Adipocyte (in vitro differentiated cells): ENCODE data around the gene FLYWCH2.

ENCODE experiments used
- DNase-seq: peaks from one replicate; pipeline ENCODE4 v3.0.0-alpha.2; 2015; ENCODE audit warnings: low read depth
- H3K27me3 ChIP-seq: replicated peaks from 2 replicates; pipeline ENCODE4 v1.7.0; 2013; ENCODE audit warnings: mild to moderate bottlenecking, low read length, moderate library complexity; ENCODE audit not compliant: control insufficient read depth, insufficient read depth
- H3K36me3 ChIP-seq: 2 replicates; pipeline ENCODE4 v1.7.0; 2013; ENCODE audit warnings: low read length, mild to moderate bottlenecking, moderate library complexity; ENCODE audit not compliant: control insufficient read depth, insufficient read depth, severe bottlenecking
- H3K4me1 ChIP-seq: 2 replicates; pipeline ENCODE4 v1.7.0; 2013; ENCODE audit warnings: mild to moderate bottlenecking, low read length, moderate library complexity; ENCODE audit not compliant: control insufficient read depth, insufficient read depth
- H3K4me3 ChIP-seq: 2 replicates; pipeline ENCODE4 v1.7.0; 2013; ENCODE audit warnings: mild to moderate bottlenecking, low read length, moderate library complexity
- H3K9ac ChIP-seq: 2 replicates; pipeline ENCODE4 v1.7.0; 2013; ENCODE audit warnings: mild to moderate bottlenecking, low read length, moderate library complexity
- H3K9me3 ChIP-seq: 2 replicates; pipeline ENCODE4 v1.7.0; 2013; ENCODE audit warnings: mild to moderate bottlenecking, low read length, moderate library complexity; ENCODE audit not compliant: control insufficient read depth

The FLYWCH2 gene

DNA sequence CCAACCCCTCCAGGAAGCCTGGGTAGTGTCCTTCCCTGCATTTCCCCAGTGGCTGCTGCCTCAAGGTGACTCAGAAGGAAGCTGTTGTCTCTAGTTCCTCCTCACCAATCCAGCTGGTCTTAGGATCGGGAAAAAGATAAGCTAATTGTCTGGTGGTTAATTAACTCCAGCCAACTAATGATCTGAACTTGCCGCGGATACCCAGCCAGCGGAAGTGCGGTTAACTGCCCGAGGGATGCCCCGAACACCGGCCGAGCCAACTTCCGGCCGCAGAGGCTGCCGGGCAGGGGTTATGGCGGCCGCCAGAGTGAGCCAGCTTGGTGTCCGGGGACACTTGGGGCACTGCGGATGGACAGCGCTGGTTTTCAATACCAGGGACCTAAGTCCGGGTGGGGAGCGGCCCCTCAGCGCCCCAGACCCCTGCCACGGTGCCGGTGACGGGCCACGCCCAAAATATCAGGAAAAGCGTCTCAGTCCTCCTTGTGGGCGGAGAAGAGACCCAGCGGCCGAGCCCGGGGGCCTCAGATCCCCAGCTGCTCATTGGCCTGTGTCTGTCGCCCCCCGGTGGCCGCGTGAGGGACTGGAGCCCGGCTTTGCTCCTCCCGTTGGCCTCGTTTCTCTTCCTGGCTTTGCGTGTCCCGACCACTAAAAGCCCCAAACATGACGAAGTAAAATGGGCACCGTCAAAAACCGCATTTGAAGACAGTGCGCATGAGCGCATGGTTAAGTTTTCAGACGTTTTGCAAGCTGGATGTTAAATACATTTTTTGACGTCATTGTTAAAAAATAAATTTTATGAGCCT lies 14.8 kb upstream of the FLYWCH2 start:
- Histone ChIP-seq H3K9ac (peak overlapping the region; percentile 91), H3K27me3 (no peaks in the 10 kb centered on the region), H3K4me1 (peaks cover 4% of the 10 kb centered on the region), H3K9me3 (no peaks in the 10 kb centered on the region), H3K4me3 (peak overlapping the region; percentile 88), H3K36me3 (no peaks in the 10 kb centered on the region)
- peak; percentile 97 for DNase-seq

DNA sequence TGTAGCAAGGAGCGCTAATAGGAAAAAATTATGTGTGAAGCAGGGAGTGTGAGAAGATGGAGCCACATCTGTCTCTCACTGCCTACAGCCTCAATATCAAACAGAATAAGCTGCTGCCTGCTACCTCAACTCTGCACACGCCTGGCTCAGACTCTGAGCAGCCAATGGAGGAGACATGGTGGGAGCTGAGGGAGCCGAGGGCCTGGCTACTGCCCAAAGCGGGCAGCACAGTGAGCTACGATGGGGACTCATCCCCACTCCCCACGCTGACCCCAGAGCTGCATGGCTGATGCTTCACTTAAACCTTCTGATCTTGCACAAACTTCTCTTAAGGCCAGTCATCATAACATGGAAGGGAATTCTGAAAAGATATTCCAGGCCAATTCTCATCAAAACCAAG lies 11.1 kb upstream of the FLYWCH2 start:
- H3K27me3 ChIP-seq = no peaks in the 10 kb centered on the region
- DNase-seq = no peak
- no peak overlapping the region for H3K4me3 ChIP-seq
- no peaks in the 10 kb centered on the region for H3K36me3 ChIP-seq
- H3K4me1 ChIP-seq = peaks cover 4% of the 10 kb centered on the region
- H3K9ac ChIP-seq = no peak overlapping the region
- no peaks in the 10 kb centered on the region for H3K9me3 ChIP-seq

DNA sequence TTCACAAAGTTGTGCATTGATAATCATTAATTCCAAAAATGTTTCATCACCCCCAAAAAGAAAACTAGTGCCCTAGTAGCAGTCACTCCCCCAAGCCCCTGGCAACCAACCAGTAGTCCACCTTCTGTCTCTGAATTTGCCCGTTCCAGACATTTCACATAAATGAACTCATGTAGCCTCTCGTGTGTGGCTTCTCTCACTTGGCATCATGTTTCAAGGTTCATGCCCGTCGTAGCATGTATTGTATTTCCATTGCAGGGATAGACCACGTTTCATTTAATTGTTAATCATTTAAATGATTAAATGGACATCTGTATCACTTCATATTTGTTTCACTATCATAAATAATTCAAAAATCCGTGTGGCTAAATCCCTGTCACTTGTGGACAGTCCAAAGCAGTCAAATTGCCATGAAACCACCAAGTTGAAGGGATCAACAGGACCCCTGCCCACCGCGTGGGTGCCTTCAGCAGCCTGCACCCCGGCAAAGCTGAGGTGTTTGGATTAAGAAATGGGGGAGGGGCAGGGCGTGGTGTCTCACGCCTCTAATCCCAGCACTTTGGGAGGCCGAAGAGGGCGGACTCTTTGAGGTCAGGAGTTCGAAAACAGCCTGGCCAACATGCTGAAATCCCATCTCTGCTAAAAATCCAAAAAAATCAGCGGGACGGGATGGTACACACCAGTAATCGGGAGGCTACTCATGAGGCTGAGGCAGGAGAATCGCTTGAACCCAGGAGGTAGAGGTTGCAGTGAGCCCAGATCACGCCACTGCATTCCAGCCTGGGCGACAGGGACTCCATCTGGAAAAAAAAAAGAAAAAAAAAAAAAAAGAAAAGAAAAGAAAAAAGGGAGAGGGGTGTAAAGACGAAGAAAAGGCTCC lies 8.7 kb upstream of the FLYWCH2 start:
- H3K9me3 ChIP-seq = no peaks in the 10 kb centered on the region
- H3K4me3 ChIP-seq = peak overlapping the region; percentile 23
- no peaks in the 10 kb centered on the region for H3K27me3 ChIP-seq
- H3K4me1 ChIP-seq = no peaks in the 10 kb centered on the region
- no peak for DNase-seq
- peak overlapping the region; percentile 74 for H3K9ac ChIP-seq
- H3K36me3 ChIP-seq = no peaks in the 10 kb centered on the region

DNA sequence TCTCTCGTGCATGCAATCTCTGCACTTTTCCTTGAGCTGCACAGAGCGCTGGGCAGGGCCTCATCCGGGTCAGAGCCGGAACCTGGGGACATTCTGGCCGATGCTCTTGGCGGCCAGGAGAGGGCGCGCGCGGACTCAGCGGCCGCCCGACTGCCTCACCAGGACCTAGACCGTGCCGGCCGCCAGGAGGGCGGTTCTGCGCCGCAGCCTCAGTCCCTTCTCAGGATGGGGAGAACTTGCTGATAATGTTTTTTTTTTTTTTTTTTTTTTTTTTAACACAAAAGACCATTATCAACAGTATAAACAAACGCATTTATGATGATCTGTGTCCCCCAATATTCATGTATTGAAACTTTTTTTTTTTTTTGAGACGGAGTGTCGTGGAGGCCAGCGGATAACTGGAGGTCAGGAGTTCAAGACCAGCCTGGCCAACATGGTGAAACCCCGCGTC lies 8.1 kb upstream of the FLYWCH2 start:
- no peaks in the 10 kb centered on the region for H3K4me1 ChIP-seq
- H3K9me3 ChIP-seq = no peaks in the 10 kb centered on the region
- peak; percentile 87 for DNase-seq
- H3K4me3 ChIP-seq = peak overlapping the region; percentile 23
- H3K9ac ChIP-seq = peak overlapping the region; percentile 74
- H3K36me3 ChIP-seq = no peaks in the 10 kb centered on the region
- H3K27me3 ChIP-seq = peaks cover 2% of the 10 kb centered on the region

DNA sequence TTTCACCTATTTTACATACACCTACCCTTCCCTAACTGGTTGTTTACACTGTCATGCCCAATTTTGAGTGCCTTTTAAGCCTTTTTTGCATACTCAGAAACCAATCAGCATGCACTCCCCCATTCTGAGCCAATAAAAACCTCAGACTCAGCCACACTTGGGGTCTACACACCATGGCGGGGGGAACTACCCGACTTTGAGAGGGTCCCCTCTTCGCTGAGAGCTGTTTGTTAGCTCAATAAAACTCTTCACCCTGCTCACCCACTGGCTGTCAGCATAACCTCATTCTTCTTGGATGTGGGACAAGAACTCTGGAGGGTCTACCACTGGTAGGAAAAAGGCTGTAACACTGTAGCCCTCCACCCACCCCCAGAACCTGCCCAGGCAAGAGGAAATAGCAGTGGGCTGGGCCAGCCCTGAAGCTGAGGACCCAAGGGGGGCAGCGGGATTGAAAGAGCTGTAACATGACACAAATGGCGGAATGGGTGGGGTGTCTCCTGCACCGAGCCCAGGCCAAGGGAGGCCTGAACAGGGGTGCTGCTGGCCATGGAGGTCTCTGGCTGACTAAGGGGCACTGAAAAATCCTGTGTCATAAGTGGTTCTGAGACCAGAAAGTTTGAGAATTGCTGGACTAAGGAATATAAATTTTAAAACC lies 3.0 kb upstream of the FLYWCH2 start:
- Histone ChIP-seq H3K9ac (no peak overlapping the region), H3K27me3 (peaks cover 2% of the 10 kb centered on the region), H3K9me3 (no peaks in the 10 kb centered on the region), H3K4me1 (peaks cover 9% of the 10 kb centered on the region), H3K36me3 (no peaks in the 10 kb centered on the region), H3K4me3 (no peak overlapping the region)
- no peak for DNase-seq

DNA sequence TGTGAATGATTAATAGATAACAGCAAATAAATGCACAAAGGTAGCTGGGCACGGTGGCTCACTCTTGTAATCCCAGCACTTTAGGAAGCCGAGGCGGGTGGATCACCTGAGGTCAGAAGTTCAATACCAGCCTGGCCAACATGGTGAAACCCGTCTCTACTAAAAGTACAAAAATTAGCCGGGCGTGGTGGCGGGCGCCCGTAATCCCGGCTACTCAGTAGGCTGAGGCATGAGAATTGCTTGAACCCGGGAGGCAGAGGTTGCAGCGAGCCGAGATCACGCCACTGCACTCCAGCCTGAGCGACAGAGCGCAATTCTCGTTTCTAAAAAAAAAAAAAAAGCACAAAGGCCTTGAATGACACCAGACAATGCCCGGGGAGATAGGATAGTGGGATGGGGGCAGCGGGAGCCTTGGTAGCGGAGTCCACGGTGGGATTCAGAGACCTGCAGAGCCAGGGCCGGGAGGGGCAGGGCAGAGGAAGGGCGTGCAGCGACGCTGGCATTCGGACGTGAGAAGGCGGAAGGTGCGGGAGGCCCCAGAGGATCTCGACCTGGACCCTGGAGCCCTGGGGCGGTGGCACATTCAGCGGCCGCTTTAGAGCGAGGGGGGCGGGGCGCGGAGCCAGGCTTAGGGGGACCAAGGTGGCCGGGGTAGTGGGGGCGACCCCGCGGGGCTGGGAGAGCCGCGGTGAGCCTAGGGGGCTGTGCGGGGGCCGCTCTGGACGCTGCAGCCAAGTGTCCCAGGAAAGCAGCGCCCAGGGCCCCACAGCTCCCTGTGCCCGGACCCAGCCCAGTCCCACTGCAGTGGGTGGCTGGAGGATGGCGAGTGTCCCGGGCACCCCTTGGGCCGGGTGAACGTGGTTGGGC lies 999 bp upstream of the FLYWCH2 start:
- no peaks in the 10 kb centered on the region for H3K9me3 ChIP-seq
- H3K36me3 ChIP-seq = peaks cover 3% of the 10 kb centered on the region
- H3K9ac ChIP-seq = peak overlapping the region; percentile 98
- H3K4me1 ChIP-seq = peaks cover 9% of the 10 kb centered on the region
- peak; percentile 58 for DNase-seq
- H3K27me3 ChIP-seq = peaks cover 2% of the 10 kb centered on the region
- H3K4me3 ChIP-seq = peak overlapping the region; percentile 93

DNA sequence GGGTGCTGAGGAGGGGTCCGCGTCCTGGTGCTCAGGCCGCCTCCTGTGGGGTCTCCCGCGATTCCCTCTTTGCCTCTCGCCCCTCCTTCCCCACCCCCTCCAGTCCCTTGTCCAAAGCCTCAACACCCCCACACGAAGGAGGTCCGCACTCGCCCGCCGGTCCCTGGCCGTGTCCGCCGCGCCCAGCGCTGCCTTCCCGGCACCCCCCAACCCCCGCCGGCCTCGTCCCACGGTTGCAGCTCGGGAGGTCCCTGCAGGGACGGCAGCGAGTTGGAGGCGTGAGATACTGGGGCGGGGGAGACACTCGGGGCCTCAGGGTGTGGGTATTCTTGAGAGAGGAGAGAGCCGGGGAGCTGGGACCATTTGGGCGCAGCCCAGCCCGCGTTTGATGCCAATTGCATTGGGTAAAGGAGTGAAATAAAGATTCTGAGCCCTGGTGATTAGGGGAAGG lies 468 bp downstream of the FLYWCH2 start:
- H3K9me3 ChIP-seq = no peaks in the 10 kb centered on the region
- peak; percentile 73 for DNase-seq
- H3K36me3 ChIP-seq = peaks cover 7% of the 10 kb centered on the region
- H3K9ac ChIP-seq = peak overlapping the region; percentile 98
- peaks cover 2% of the 10 kb centered on the region for H3K27me3 ChIP-seq
- H3K4me3 ChIP-seq = peak overlapping the region; percentile 93
- H3K4me1 ChIP-seq = peaks cover 9% of the 10 kb centered on the region

DNA sequence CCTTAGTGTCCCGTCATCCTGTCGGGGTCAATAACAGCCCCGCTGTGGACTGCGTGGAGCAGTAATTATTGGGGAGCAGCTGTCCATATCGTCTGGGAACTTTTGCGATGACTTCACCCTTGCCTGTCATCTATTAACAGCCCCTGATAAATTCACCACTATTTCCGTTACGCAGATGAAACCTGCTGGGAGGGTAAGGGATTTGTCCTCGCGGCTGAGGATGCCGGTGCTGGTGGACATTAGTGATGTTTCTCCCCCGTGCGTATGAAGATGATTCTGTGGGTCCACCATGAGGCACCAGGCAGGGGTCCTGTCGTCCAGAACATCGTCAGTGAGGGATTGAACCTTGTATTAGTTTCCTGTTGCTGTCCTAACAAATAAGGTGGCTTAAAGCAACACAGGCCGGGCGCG lies 1.0 kb downstream of the FLYWCH2 start:
- Histone ChIP-seq H3K4me1 (peaks cover 9% of the 10 kb centered on the region), H3K36me3 (peaks cover 7% of the 10 kb centered on the region), H3K9me3 (no peaks in the 10 kb centered on the region), H3K9ac (peak overlapping the region; percentile 98), H3K27me3 (peaks cover 2% of the 10 kb centered on the region), H3K4me3 (peak overlapping the region; percentile 93)
- no peak for DNase-seq

DNA sequence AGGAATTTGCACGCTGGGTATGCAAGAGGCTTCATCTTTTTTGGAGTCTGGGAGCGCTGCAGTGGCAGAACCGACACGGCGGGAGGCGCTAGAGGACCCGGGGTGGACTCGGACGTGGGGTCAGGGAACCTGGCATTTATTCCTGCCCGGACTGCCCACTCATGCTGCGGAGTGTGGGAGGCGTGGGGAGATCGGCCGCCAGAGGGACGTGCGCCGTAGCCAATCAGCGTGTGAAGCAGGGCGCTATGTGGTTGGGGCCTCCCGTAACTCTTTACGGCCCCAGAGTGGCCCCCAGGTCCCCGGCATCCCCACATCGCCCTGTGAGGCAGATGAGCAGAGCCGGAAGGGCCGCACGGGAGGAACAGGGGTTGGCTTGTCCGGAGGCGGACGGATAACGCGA lies 11.2 kb downstream of the FLYWCH2 start:
- Histone ChIP-seq H3K9ac (no peak overlapping the region), H3K9me3 (no peaks in the 10 kb centered on the region), H3K36me3 (peaks cover 8% of the 10 kb centered on the region), H3K4me3 (no peak overlapping the region), H3K27me3 (no peaks in the 10 kb centered on the region), H3K4me1 (peaks cover 11% of the 10 kb centered on the region)
- no peak for DNase-seq

DNA sequence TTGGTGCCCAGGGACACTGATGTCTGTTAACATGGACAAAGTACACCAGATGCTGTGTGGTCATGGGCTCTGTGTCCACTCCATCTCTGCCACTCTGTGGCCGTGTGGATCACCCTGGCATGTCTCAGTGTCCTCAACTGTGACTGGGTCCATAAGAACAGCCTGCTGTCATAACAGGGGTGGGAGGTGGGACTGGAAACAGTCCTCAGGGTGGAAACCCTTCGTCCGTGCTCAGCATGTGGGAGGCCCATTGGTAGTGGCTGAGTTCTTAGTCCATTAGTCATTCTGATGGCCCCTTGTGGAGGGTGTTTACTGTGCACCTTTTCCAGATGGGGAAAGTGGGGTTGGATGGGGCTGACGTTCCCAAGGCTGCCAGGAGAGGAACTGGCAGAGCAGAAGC lies 12.8 kb downstream of the FLYWCH2 start:
- Histone ChIP-seq H3K9ac (no peak overlapping the region), H3K4me1 (peaks cover 8% of the 10 kb centered on the region), H3K27me3 (no peaks in the 10 kb centered on the region), H3K36me3 (peaks cover 12% of the 10 kb centered on the region), H3K4me3 (no peak overlapping the region), H3K9me3 (no peaks in the 10 kb centered on the region)
- no peak for DNase-seq
